ENCODE data around the gene CTCFL.

The CTCFL gene

GRCh38 chr20:57469418-57470211, 55.3 kb downstream of the CTCFL start:
- H3K4me1 ChIP-seq (ENCODE audit: control insufficient read depth, insufficient read depth, low read length), result peaks cover 25% of the 10 kb centered on the region
- H3K27ac ChIP-seq (ENCODE audit: low read depth, low read length), result no peak overlapping the region
- H3K4me3 ChIP-seq (ENCODE audit: low read depth, low read length), result peak overlapping the region; percentile 17; the same call in 1 of the 2 replicates
- peaks cover 3% of the 10 kb centered on the region; the same call in 1 of the 2 replicates for H3K27me3 ChIP-seq (ENCODE audit: control insufficient read depth, insufficient read depth, low read length)
- peak overlapping the region; percentile 38 for H3K9ac ChIP-seq (ENCODE audit: low read length)
- no peaks in the 10 kb centered on the region for H3K9me3 ChIP-seq (ENCODE audit: control insufficient read depth, insufficient read depth, low read depth, low read length)
- no peaks in the 10 kb centered on the region for H3K36me3 ChIP-seq (ENCODE audit: control insufficient read depth, insufficient read depth, low read length)

GRCh38 chr20:57468523-57469417, 56.2 kb downstream of the CTCFL start:
- H3K9ac ChIP-seq (ENCODE audit: low read length), result no peak overlapping the region
- no peak overlapping the region for H3K27ac ChIP-seq (ENCODE audit: low read depth, low read length)
- no peak overlapping the region for H3K4me3 ChIP-seq (ENCODE audit: low read depth, low read length)
- peaks cover 3% of the 10 kb centered on the region; the same call in 1 of the 2 replicates for H3K27me3 ChIP-seq (ENCODE audit: control insufficient read depth, insufficient read depth, low read length)
- no peaks in the 10 kb centered on the region for H3K9me3 ChIP-seq (ENCODE audit: control insufficient read depth, insufficient read depth, low read depth, low read length)
- H3K4me1 ChIP-seq (ENCODE audit: control insufficient read depth, insufficient read depth, low read length), result peaks cover 25% of the 10 kb centered on the region
- no peaks in the 10 kb centered on the region for H3K36me3 ChIP-seq (ENCODE audit: control insufficient read depth, insufficient read depth, low read length)

GRCh38 chr20:57467742-57468141, 57.2 kb downstream of the CTCFL start:
- H3K9ac ChIP-seq (ENCODE audit: low read length), result no peak overlapping the region
- H3K27me3 ChIP-seq (ENCODE audit: control insufficient read depth, insufficient read depth, low read length), result peaks cover 3% of the 10 kb centered on the region; the same call in 1 of the 2 replicates
- no peak overlapping the region for H3K4me3 ChIP-seq (ENCODE audit: low read depth, low read length)
- peaks cover 23% of the 10 kb centered on the region for H3K4me1 ChIP-seq (ENCODE audit: control insufficient read depth, insufficient read depth, low read length)
- no peaks in the 10 kb centered on the region for H3K36me3 ChIP-seq (ENCODE audit: control insufficient read depth, insufficient read depth, low read length)
- H3K27ac ChIP-seq (ENCODE audit: low read depth, low read length), result no peak overlapping the region
- H3K9me3 ChIP-seq (ENCODE audit: control insufficient read depth, insufficient read depth, low read depth, low read length), result no peaks in the 10 kb centered on the region

- no peaks in the 10 kb centered on the region for H3K36me3 ChIP-seq (ENCODE audit: control insufficient read depth, insufficient read depth, low read length)
- H3K4me3 ChIP-seq (ENCODE audit: low read depth, low read length), result no peak overlapping the region
- peaks cover 21% of the 10 kb centered on the region for H3K4me1 ChIP-seq (ENCODE audit: control insufficient read depth, insufficient read depth, low read length)
- H3K9me3 ChIP-seq (ENCODE audit: control insufficient read depth, insufficient read depth, low read depth, low read length), result no peaks in the 10 kb centered on the region
- peaks cover 3% of the 10 kb centered on the region; the same call in 1 of the 2 replicates for H3K27me3 ChIP-seq (ENCODE audit: control insufficient read depth, insufficient read depth, low read length)
- no peak overlapping the region for H3K27ac ChIP-seq (ENCODE audit: low read depth, low read length)
- H3K9ac ChIP-seq (ENCODE audit: low read length), result no peak overlapping the region
These were observed 59.0 kb downstream of the CTCFL start for GRCh38 chr20:57465943-57466342.

GRCh38 chr20:57465486-57465885, 59.5 kb downstream of the CTCFL start:
- Histone ChIP-seq H3K4me1 (ENCODE audit: control insufficient read depth, insufficient read depth, low read length) (peaks cover 17% of the 10 kb centered on the region), H3K27me3 (ENCODE audit: control insufficient read depth, insufficient read depth, low read length) (peaks cover 3% of the 10 kb centered on the region; the same call in 1 of the 2 replicates), H3K27ac (ENCODE audit: low read depth, low read length) (no peak overlapping the region)

GRCh38 chr20:57464642-57465211, 60.2 kb downstream of the CTCFL start:
- no peaks in the 10 kb centered on the region for H3K9me3 ChIP-seq (ENCODE audit: control insufficient read depth, insufficient read depth, low read depth, low read length)
- no peak overlapping the region for H3K4me3 ChIP-seq (ENCODE audit: low read depth, low read length)
- H3K36me3 ChIP-seq (ENCODE audit: control insufficient read depth, insufficient read depth, low read length), result no peaks in the 10 kb centered on the region
- H3K9ac ChIP-seq (ENCODE audit: low read length), result no peak overlapping the region
- no peak overlapping the region for H3K27ac ChIP-seq (ENCODE audit: low read depth, low read length)
- peaks cover 9% of the 10 kb centered on the region; the same call in 1 of the 2 replicates for H3K4me1 ChIP-seq (ENCODE audit: control insufficient read depth, insufficient read depth, low read length)
- H3K27me3 ChIP-seq (ENCODE audit: control insufficient read depth, insufficient read depth, low read length), result no peaks in the 10 kb centered on the region

More at GRCh38 chr20:57465486-57465885, 59.5 kb downstream of the CTCFL start:
- Histone ChIP-seq H3K4me3 (ENCODE audit: low read depth, low read length) (no peak overlapping the region), H3K36me3 (ENCODE audit: control insufficient read depth, insufficient read depth, low read length) (no peaks in the 10 kb centered on the region), H3K9ac (ENCODE audit: low read length) (no peak overlapping the region), H3K9me3 (ENCODE audit: control insufficient read depth, insufficient read depth, low read depth, low read length) (no peaks in the 10 kb centered on the region)

GRCh38 chr20:57462781-57463180, 62.2 kb downstream of the CTCFL start:
- Histone ChIP-seq H3K4me1 (ENCODE audit: control insufficient read depth, insufficient read depth, low read length) (no peaks in the 10 kb centered on the region), H3K4me3 (ENCODE audit: low read depth, low read length) (no peak overlapping the region), H3K27me3 (ENCODE audit: control insufficient read depth, insufficient read depth, low read length) (no peaks in the 10 kb centered on the region)

GRCh38 chr20:57461726-57462125, 63.2 kb downstream of the CTCFL start:
- Histone ChIP-seq H3K4me1 (ENCODE audit: control insufficient read depth, insufficient read depth, low read length) (no peaks in the 10 kb centered on the region), H3K36me3 (ENCODE audit: control insufficient read depth, insufficient read depth, low read length) (no peaks in the 10 kb centered on the region), H3K9me3 (ENCODE audit: control insufficient read depth, insufficient read depth, low read depth, low read length) (peaks cover 10% of the 10 kb centered on the region; the same call in 1 of the 2 replicates), H3K4me3 (ENCODE audit: low read depth, low read length) (no peak overlapping the region), H3K9ac (ENCODE audit: low read length) (no peak overlapping the region), H3K27ac (ENCODE audit: low read depth, low read length) (no peak overlapping the region), H3K27me3 (ENCODE audit: control insufficient read depth, insufficient read depth, low read length) (no peaks in the 10 kb centered on the region)

More at GRCh38 chr20:57462781-57463180, 62.2 kb downstream of the CTCFL start:
- Histone ChIP-seq H3K36me3 (ENCODE audit: control insufficient read depth, insufficient read depth, low read length) (no peaks in the 10 kb centered on the region), H3K9ac (ENCODE audit: low read length) (no peak overlapping the region), H3K27ac (ENCODE audit: low read depth, low read length) (no peak overlapping the region), H3K9me3 (ENCODE audit: control insufficient read depth, insufficient read depth, low read depth, low read length) (peaks cover 8% of the 10 kb centered on the region; the same call in 1 of the 2 replicates)

- H3K27me3 ChIP-seq (ENCODE audit: control insufficient read depth, insufficient read depth, low read length), result no peaks in the 10 kb centered on the region
These were observed 64.0 kb downstream of the CTCFL start for GRCh38 chr20:57460781-57461465.

GRCh38 chr20:57459897-57460296, 65.0 kb downstream of the CTCFL start:
- Histone ChIP-seq H3K27me3 (ENCODE audit: control insufficient read depth, insufficient read depth, low read length) (no peaks in the 10 kb centered on the region), H3K9me3 (ENCODE audit: control insufficient read depth, insufficient read depth, low read depth, low read length) (peaks cover 10% of the 10 kb centered on the region; the same call in 1 of the 2 replicates), H3K27ac (ENCODE audit: low read depth, low read length) (no peak overlapping the region), H3K9ac (ENCODE audit: low read length) (no peak overlapping the region), H3K4me1 (ENCODE audit: control insufficient read depth, insufficient read depth, low read length) (peaks cover 6% of the 10 kb centered on the region; the same call in 1 of the 2 replicates), H3K4me3 (ENCODE audit: low read depth, low read length) (no peak overlapping the region), H3K36me3 (ENCODE audit: control insufficient read depth, insufficient read depth, low read length) (no peaks in the 10 kb centered on the region)

More at GRCh38 chr20:57460781-57461465, 64.0 kb downstream of the CTCFL start:
- peaks cover 10% of the 10 kb centered on the region; the same call in 1 of the 2 replicates for H3K9me3 ChIP-seq (ENCODE audit: control insufficient read depth, insufficient read depth, low read depth, low read length)
- H3K36me3 ChIP-seq (ENCODE audit: control insufficient read depth, insufficient read depth, low read length), result no peaks in the 10 kb centered on the region
- no peak overlapping the region for H3K27ac ChIP-seq (ENCODE audit: low read depth, low read length)
- H3K4me1 ChIP-seq (ENCODE audit: control insufficient read depth, insufficient read depth, low read length), result no peaks in the 10 kb centered on the region
- H3K4me3 ChIP-seq (ENCODE audit: low read depth, low read length), result no peak overlapping the region
- no peak overlapping the region for H3K9ac ChIP-seq (ENCODE audit: low read length)

Data from HUES6 (cell line).